SK-N-SH treated with all-trans-retinoic acid at 6 μM for 48 hours (cell line): ENCODE results near the gene AKT1.
A peak's percentile ranks its signal among the peaks of the same experiment; 100 is the strongest.

Experiments
- ATAC-seq: fragments of 200-7000 bp; cut with Tn5 transposase; 3 replicates; pipeline ENCODE4 v1.9.1; 2020; ENCODE audit warnings: mild to moderate bottlenecking, moderate library complexity
- ARNTL ChIP-seq: fragments of 450-650 bp; formaldehyde crosslinking; IDR thresholded peaks from 2 replicates; pipeline ENCODE4 v1.5.0; 2020; ENCODE audit warnings: low read depth, mild to moderate bottlenecking, moderate library complexity, borderline replicate concordance
- BACH2 ChIP-seq: fragments of 250-450 bp; sonication (Bioruptor Pico); IDR thresholded peaks from 2 replicates; pipeline ENCODE4 v1.9.0; 2021; ENCODE audit warnings: mild to moderate bottlenecking, borderline replicate concordance
- CREB5 ChIP-seq: fragments of 250-450 bp; sonication (Bioruptor Pico); IDR thresholded peaks from 2 replicates; pipeline ENCODE4 v1.5.1; 2020; ENCODE audit warnings: low read depth, mild to moderate bottlenecking, moderate library complexity
- ESRRG ChIP-seq: fragments of 250-450 bp; sonication (Bioruptor Pico); IDR thresholded peaks from 2 replicates; pipeline ENCODE4 v1.6.1; 2021; ENCODE audit warnings: mild to moderate bottlenecking
- GLIS3 ChIP-seq: fragments of 250-450 bp; sonication (Bioruptor Pico); IDR thresholded peaks from 2 replicates; pipeline ENCODE4 v1.5.0; 2020; ENCODE audit warnings: mild to moderate bottlenecking, moderate library complexity
- ISL1 ChIP-seq: fragments of 250-450 bp; sonication (Bioruptor Pico); IDR thresholded peaks from 2 replicates; pipeline ENCODE4 v2.1.2; 2022; ENCODE audit warnings: mild to moderate bottlenecking, moderate library complexity
- OSR1 ChIP-seq: fragments of 250-450 bp; sonication (Bioruptor Pico); IDR thresholded peaks from 2 replicates; pipeline ENCODE4 v1.8.0; 2022; ENCODE audit warnings: moderate library complexity, mild to moderate bottlenecking, inconsistent platforms
- POU6F1 ChIP-seq: fragments of 250-450 bp; sonication (Bioruptor Pico); IDR thresholded peaks from 2 replicates; pipeline ENCODE4 v1.8.0; 2021; ENCODE audit warnings: low read depth, mild to moderate bottlenecking, moderate library complexity, borderline replicate concordance
- PPARA ChIP-seq: fragments of 250-450 bp; sonication (Bioruptor Pico); IDR thresholded peaks from 2 replicates; pipeline ENCODE4 v1.5.0; 2020; ENCODE audit warnings: mild to moderate bottlenecking, borderline replicate concordance
- RARB ChIP-seq: fragments of 250-450 bp; sonication (Bioruptor Pico); IDR thresholded peaks from 2 replicates; pipeline ENCODE4 v1.8.0; 2021; ENCODE audit warnings: mild to moderate bottlenecking, moderate library complexity
- SNAI2 ChIP-seq: fragments of 250-450 bp; sonication (Bioruptor Pico); IDR thresholded peaks from 2 replicates; pipeline ENCODE4 v1.5.0; 2020; ENCODE audit warnings: mild to moderate bottlenecking, moderate library complexity
- TCF4 ChIP-seq: fragments of 250-450 bp; sonication (Bioruptor Pico); IDR thresholded peaks from 2 replicates; pipeline ENCODE4 v1.8.0; 2021; ENCODE audit warnings: mild to moderate bottlenecking, moderate library complexity, borderline replicate concordance
- TOX ChIP-seq: fragments of 250-450 bp; sonication (Bioruptor Pico); IDR thresholded peaks from 2 replicates; pipeline ENCODE4 v1.8.0; 2021; ENCODE audit warnings: mild to moderate bottlenecking, moderate library complexity, borderline replicate concordance
- TSHZ2 ChIP-seq: fragments of 250-450 bp; sonication (Bioruptor Pico); IDR thresholded peaks from 2 replicates; pipeline ENCODE4 v1.5.0; 2020; ENCODE audit warnings: mild to moderate bottlenecking, moderate library complexity
- ZC3H10 ChIP-seq: fragments of 250-450 bp; sonication (Bioruptor Pico); IDR thresholded peaks from 2 replicates; pipeline ENCODE4 v1.5.1; 2021; ENCODE audit warnings: mild to moderate bottlenecking, moderate library complexity
- ZFP3 ChIP-seq: fragments of 250-450 bp; sonication (Bioruptor Pico); IDR thresholded peaks from 2 replicates; pipeline ENCODE4 v1.5.0; 2020; ENCODE audit warnings: mild to moderate bottlenecking, moderate library complexity
- ZFP30 ChIP-seq: fragments of 450-650 bp; formaldehyde crosslinking; IDR thresholded peaks from 2 replicates; pipeline ENCODE4 v1.5.0; 2022; ENCODE audit warnings: mild to moderate bottlenecking, moderate library complexity
- ZNF565 ChIP-seq: fragments of 450-650 bp; formaldehyde crosslinking; conservative IDR thresholded peaks from 2 replicates; pipeline ENCODE4 v1.5.0; 2020; ENCODE audit warnings: low read depth, mild to moderate bottlenecking, moderate library complexity
- ZNF70 ChIP-seq: fragments of 450-650 bp; formaldehyde crosslinking; IDR thresholded peaks from 2 replicates; pipeline ENCODE4 v1.5.0; 2020; ENCODE audit warnings: mild to moderate bottlenecking, moderate library complexity
- ZNF8 ChIP-seq: fragments of 450-650 bp; formaldehyde crosslinking; IDR thresholded peaks from 2 replicates; pipeline ENCODE4 v1.5.0; 2020; ENCODE audit warnings: mild to moderate bottlenecking, moderate library complexity

The AKT1 gene

DNA sequence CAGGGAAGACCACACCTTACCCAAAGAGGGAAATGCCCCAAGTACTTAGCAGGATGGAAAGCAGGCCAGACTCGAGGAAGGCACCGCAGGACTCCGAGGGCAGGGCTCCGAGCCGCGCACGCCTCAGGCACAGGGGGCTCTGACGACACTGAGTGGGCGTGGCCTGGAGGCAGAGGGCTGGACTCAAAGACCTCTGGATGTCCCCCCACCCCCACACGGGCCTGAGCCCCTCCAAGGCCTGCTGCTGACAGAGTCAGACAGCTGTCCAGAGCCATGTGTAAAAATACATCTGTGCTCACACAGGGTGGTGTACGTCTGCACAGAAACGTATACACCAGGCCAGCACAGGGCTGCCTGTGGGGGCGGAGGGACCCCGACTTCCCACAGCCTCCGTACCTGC, 1.4 kb downstream of the AKT1 start:
- ATAC-seq, result peak; percentile 67
- no peak for TF ChIP-seq ESRRG (CRISPR knock-in tag)
- TF ChIP-seq ARNTL (CRISPR knock-in tag), result no peak
- TF ChIP-seq, all 23 proteins: peak for 0

- TF ChIP-seq ARNTL (CRISPR knock-in tag) (no peak), ZFP30 (no peak), ZFP3 (CRISPR knock-in tag) (peak; percentile 99)
- ATAC-seq, result no peak
These were observed 1.9 kb downstream of the AKT1 start for GRCh38 chr14:104793703-104793959.

GRCh38 chr14:104792945-104793702, 2.4 kb downstream of the AKT1 start:
- no peak for ATAC-seq

GRCh38 chr14:104792101-104792884, 3.3 kb downstream of the AKT1 start:
- ATAC-seq, result no peak
- TF ChIP-seq CREB5 (CRISPR knock-in tag) (no peak), ZNF565 (CRISPR knock-in tag) (no peak), OSR1 (CRISPR knock-in tag) (no peak), TSHZ2 (no peak), ESRRG (CRISPR knock-in tag) (no peak), POU6F1 (CRISPR knock-in tag) (no peak), RARB (CRISPR knock-in tag) (no peak), ISL1 (CRISPR knock-in tag) (no peak), PPARA (CRISPR knock-in tag) (no peak), BACH2 (CRISPR knock-in tag) (no peak), ZNF8 (CRISPR knock-in tag) (no peak), ZFP3 (CRISPR knock-in tag) (no peak), ZNF70 (CRISPR knock-in tag) (no peak), TOX (no peak), TCF4 (CRISPR knock-in tag) (no peak), ZFP30 (no peak), SNAI2 (CRISPR knock-in tag) (no peak)

More at GRCh38 chr14:104792945-104793702, 2.4 kb downstream of the AKT1 start:
- TF ChIP-seq ZNF8 (CRISPR knock-in tag) (no peak), GLIS3 (CRISPR knock-in tag) (no peak), ZC3H10 (no peak), ZFP30 (no peak), ISL1 (CRISPR knock-in tag) (no peak), SNAI2 (CRISPR knock-in tag) (no peak), ARNTL (CRISPR knock-in tag) (no peak)

DNA sequence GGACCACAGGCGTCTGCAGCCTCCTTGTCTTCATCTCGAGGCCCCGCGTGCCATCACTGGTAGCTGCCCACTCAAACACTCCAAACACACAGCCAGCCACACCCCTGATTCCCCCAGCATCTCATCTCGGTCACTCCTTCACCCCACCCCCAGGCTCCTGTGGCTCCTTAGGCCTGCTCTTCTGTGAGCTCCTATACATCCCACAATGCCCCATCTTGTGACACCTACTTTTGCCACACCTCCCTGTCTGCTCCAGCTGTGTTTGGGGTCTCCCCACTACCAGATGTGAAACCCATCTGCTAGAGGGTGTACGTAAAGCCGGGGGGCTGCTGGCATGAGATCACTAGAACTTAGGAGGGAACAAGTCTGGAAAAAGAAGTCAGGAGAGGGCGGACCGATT, 4.1 kb downstream of the AKT1 start:
- ATAC-seq, result no peak
- no peak for TF ChIP-seq TOX
- TF ChIP-seq OSR1 (CRISPR knock-in tag), result no peak
- no peak for TF ChIP-seq RARB (CRISPR knock-in tag)
- peak; percentile 98 for TF ChIP-seq ZFP3 (CRISPR knock-in tag)
- TF ChIP-seq PPARA (CRISPR knock-in tag), result no peak
